Neural cell (in vitro differentiated cells): ENCODE data around the gene YWHAQ. TPM values are rescaled to one million over a fixed set of nuclear protein-coding genes. Genes with fewer than 3 reads are reported as not detected.

Source experiments
- H2AFZ ChIP-seq: fragments of 200-600, 300-800 bp; sonication (generic), shearing (Covaris generic); 2 replicates; pipeline ENCODE4 v1.6.0; 2014; ENCODE audit warnings: low read depth, mild to moderate bottlenecking, antibody characterized with exemption, low read length, moderate library complexity
- H3F3A ChIP-seq: fragments of 200-600 bp; shearing (Covaris generic); 2 replicates; pipeline ENCODE4 v1.6.1; 2016; ENCODE audit warnings: mild to moderate bottlenecking, moderate library complexity, mixed read lengths, antibody characterized with exemption, low read length; ENCODE audit not compliant: insufficient read depth, poor library complexity, severe bottlenecking
- H3K27ac ChIP-seq: fragments of 200-600, 300-800 bp; sonication (generic), shearing (Covaris generic); 2 replicates; pipeline ENCODE4 v1.5.1; 2014; ENCODE audit warnings: mild to moderate bottlenecking, low read length, moderate library complexity
- H3K27me3 ChIP-seq: fragments of 300-800, 200-600 bp; sonication (generic), shearing (Covaris generic); 2 replicates; pipeline ENCODE4 v1.6.0; 2014; ENCODE audit warnings: mild to moderate bottlenecking, low read depth, low read length, moderate library complexity; ENCODE audit not compliant: insufficient read depth
- H3K36me3 ChIP-seq: fragments of 300-800, 200-600 bp; sonication (generic), shearing (Covaris generic); 2 replicates; pipeline ENCODE4 v1.5.1; 2014; ENCODE audit warnings: mild to moderate bottlenecking, antibody characterized with exemption, low read length, moderate library complexity; ENCODE audit not compliant: insufficient read depth
- H3K4me2 ChIP-seq: fragments of 300-800, 200-600 bp; sonication (generic), shearing (Covaris generic); 2 replicates; pipeline ENCODE4 v1.6.0; 2014; ENCODE audit warnings: mild to moderate bottlenecking, low read length
- H3K4me3 ChIP-seq: fragments of 300-800, 200-600 bp; sonication (generic), shearing (Covaris generic); 2 replicates; pipeline ENCODE4 v1.5.1; 2014; ENCODE audit warnings: mild to moderate bottlenecking, low read length, moderate library complexity
- H3K79me2 ChIP-seq: fragments of 200-600 bp; shearing (Covaris generic); replicated peaks from 2 replicates; pipeline ENCODE4 v1.6.0; 2014; ENCODE audit warnings: mild to moderate bottlenecking, low read length, moderate library complexity; ENCODE audit not compliant: insufficient read depth
- H3K9ac ChIP-seq: fragments of 300-800, 200-600 bp; sonication (generic), shearing (Covaris generic); 2 replicates; pipeline ENCODE4 v1.6.1; 2016; ENCODE audit warnings: mild to moderate bottlenecking, low read length, mixed read lengths
- H3K9me2 ChIP-seq: fragments of 200-600 bp; shearing (Covaris generic); 2 replicates; pipeline ENCODE4 v1.6.1; 2016; ENCODE audit warnings: mild to moderate bottlenecking, low read length, mixed read lengths; ENCODE audit not compliant: insufficient read depth
- H3K9me3 ChIP-seq: fragments of 200-600, 300-800 bp; sonication (generic), shearing (Covaris generic); 2 replicates; pipeline ENCODE4 v1.6.1; 2016; ENCODE audit warnings: mild to moderate bottlenecking, mixed run types, low read length, moderate library complexity, mixed read lengths
- H4K20me1 ChIP-seq: fragments of 200-600 bp; shearing (Covaris generic); 2 replicates; pipeline ENCODE4 v1.6.1; 2016; ENCODE audit warnings: mild to moderate bottlenecking, mixed run types; ENCODE audit not compliant: insufficient read depth
- EP300 ChIP-seq: fragments of 450-650 bp; conservative IDR thresholded peaks from 2 replicates; pipeline ENCODE4 v1.6.1; 2014; ENCODE audit warnings: antibody characterized with exemption, mild to moderate bottlenecking, moderate library complexity; ENCODE audit not compliant: poor library complexity, severe bottlenecking
- EZH2 ChIP-seq: fragments of 200-600, 300-800 bp; shearing (Covaris generic), sonication (generic); IDR thresholded peaks from 2 replicates; pipeline ENCODE4 v1.6.1; 2014; ENCODE audit warnings: antibody characterized with exemption, low read length, borderline replicate concordance, mild to moderate bottlenecking; ENCODE audit not compliant: insufficient read depth, poor library complexity, severe bottlenecking
- MXI1 ChIP-seq: fragments of 450-650 bp; conservative IDR thresholded peaks from 2 replicates; pipeline ENCODE4 v1.6.1; 2014; ENCODE audit warnings: antibody characterized with exemption, mild to moderate bottlenecking; ENCODE audit not compliant: poor library complexity, severe bottlenecking
- POLR2AphosphoS5 ChIP-seq: IDR thresholded peaks from 2 replicates; pipeline ENCODE4 v1.6.1; 2012
- RAD21 ChIP-seq: fragments of 450-650 bp; conservative IDR thresholded peaks from 2 replicates; pipeline ENCODE4 v1.6.1; 2014; ENCODE audit warnings: antibody characterized with exemption, mild to moderate bottlenecking, moderate library complexity
- SMC3 ChIP-seq: fragments of 450-650 bp; conservative IDR thresholded peaks from 2 replicates; pipeline ENCODE4 v1.6.1; 2014; ENCODE audit warnings: antibody characterized with exemption, mild to moderate bottlenecking, moderate library complexity; ENCODE audit not compliant: poor library complexity
- TAF1 ChIP-seq: IDR thresholded peaks from 2 replicates; pipeline ENCODE4 v1.6.1; 2012; ENCODE audit warnings: low read depth
- polyA plus RNA-seq: library from polyadenylated mRNA; depleted of rRNA; stranded (reverse); fragments of >200 nt; gene quantifications from 2 replicates; pipeline ENCODE4 v1.2.3, GENCODE V29; 2014
- TF ChIP-seq, protein P1 (sequence below): IDR thresholded peaks from 2 replicates; pipeline ENCODE4 v1.6.1; 2012; ENCODE audit warnings: borderline replicate concordance
- TF ChIP-seq, protein P2 (sequence below): fragments of 450-650 bp; IDR thresholded peaks from 2 replicates; pipeline ENCODE4 v1.5.1; 2014; ENCODE audit warnings: antibody characterized with exemption, mild to moderate bottlenecking, moderate library complexity; ENCODE audit not compliant: poor library complexity, severe bottlenecking

The YWHAQ gene
- polyA plus RNA-seq, 1 donor from 2014 or later, result 1,446 TPM

- H4K20me1 ChIP-seq, result peaks cover 76% of the 10 kb centered on the region
- no peaks in the 10 kb centered on the region for H3K27me3 ChIP-seq
- no peak overlapping the region for H3K4me3 ChIP-seq
- no peaks in the 10 kb centered on the region for H3K9me2 ChIP-seq
- H3K9me3 ChIP-seq, result no peaks in the 10 kb centered on the region
- H3K9ac ChIP-seq, result no peak overlapping the region
- TF ChIP-seq EP300 (no peak), POLR2AphosphoS5 (no peak), SMC3 (no peak)
- TF ChIP-seq, protein P1, sequence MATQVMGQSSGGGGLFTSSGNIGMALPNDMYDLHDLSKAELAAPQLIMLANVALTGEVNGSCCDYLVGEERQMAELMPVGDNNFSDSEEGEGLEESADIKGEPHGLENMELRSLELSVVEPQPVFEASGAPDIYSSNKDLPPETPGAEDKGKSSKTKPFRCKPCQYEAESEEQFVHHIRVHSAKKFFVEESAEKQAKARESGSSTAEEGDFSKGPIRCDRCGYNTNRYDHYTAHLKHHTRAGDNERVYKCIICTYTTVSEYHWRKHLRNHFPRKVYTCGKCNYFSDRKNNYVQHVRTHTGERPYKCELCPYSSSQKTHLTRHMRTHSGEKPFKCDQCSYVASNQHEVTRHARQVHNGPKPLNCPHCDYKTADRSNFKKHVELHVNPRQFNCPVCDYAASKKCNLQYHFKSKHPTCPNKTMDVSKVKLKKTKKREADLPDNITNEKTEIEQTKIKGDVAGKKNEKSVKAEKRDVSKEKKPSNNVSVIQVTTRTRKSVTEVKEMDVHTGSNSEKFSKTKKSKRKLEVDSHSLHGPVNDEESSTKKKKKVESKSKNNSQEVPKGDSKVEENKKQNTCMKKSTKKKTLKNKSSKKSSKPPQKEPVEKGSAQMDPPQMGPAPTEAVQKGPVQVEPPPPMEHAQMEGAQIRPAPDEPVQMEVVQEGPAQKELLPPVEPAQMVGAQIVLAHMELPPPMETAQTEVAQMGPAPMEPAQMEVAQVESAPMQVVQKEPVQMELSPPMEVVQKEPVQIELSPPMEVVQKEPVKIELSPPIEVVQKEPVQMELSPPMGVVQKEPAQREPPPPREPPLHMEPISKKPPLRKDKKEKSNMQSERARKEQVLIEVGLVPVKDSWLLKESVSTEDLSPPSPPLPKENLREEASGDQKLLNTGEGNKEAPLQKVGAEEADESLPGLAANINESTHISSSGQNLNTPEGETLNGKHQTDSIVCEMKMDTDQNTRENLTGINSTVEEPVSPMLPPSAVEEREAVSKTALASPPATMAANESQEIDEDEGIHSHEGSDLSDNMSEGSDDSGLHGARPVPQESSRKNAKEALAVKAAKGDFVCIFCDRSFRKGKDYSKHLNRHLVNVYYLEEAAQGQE, result no peak
- no peaks in the 10 kb centered on the region for H3K36me3 ChIP-seq
- H3K79me2 ChIP-seq, result peaks cover 100% of the 10 kb centered on the region
- H2AFZ ChIP-seq, result no peak overlapping the region
- no peak overlapping the region for H3K27ac ChIP-seq
- no peak overlapping the region for H3K4me2 ChIP-seq
- peaks cover 5% of the 10 kb centered on the region for H3F3A ChIP-seq
Observed at GRCh38 chr2:9617749-9618148, 13.0 kb downstream of the YWHAQ start.

GRCh38 chr2:9617296-9617695, 13.5 kb downstream of the YWHAQ start:
- Histone ChIP-seq H3K9me3 (no peaks in the 10 kb centered on the region), H3K4me3 (no peak overlapping the region), H3K36me3 (no peaks in the 10 kb centered on the region), H3K9ac (no peak overlapping the region), H3K4me2 (no peak overlapping the region), H3K9me2 (no peaks in the 10 kb centered on the region), H3K27me3 (no peaks in the 10 kb centered on the region), H2AFZ (no peak overlapping the region), H3K27ac (no peak overlapping the region), H4K20me1 (peaks cover 76% of the 10 kb centered on the region), H3K79me2 (peaks cover 100% of the 10 kb centered on the region), H3F3A (peaks cover 5% of the 10 kb centered on the region)
- TF ChIP-seq, protein P2, sequence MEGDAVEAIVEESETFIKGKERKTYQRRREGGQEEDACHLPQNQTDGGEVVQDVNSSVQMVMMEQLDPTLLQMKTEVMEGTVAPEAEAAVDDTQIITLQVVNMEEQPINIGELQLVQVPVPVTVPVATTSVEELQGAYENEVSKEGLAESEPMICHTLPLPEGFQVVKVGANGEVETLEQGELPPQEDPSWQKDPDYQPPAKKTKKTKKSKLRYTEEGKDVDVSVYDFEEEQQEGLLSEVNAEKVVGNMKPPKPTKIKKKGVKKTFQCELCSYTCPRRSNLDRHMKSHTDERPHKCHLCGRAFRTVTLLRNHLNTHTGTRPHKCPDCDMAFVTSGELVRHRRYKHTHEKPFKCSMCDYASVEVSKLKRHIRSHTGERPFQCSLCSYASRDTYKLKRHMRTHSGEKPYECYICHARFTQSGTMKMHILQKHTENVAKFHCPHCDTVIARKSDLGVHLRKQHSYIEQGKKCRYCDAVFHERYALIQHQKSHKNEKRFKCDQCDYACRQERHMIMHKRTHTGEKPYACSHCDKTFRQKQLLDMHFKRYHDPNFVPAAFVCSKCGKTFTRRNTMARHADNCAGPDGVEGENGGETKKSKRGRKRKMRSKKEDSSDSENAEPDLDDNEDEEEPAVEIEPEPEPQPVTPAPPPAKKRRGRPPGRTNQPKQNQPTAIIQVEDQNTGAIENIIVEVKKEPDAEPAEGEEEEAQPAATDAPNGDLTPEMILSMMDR, result no peak
- no peak for TF ChIP-seq POLR2AphosphoS5
- TF ChIP-seq, protein P1, result no peak
- no peak for TF ChIP-seq MXI1
- TF ChIP-seq EZH2, result no peak
- no peak for TF ChIP-seq TAF1
- TF ChIP-seq RAD21, result no peak
- TF ChIP-seq EP300, result no peak
- TF ChIP-seq SMC3, result no peak
